Stimulated activated CD4-positive, alpha-beta T cell treated with anti-CD3 and anti-CD28 coated beads, TNF-alpha, amount 100 ng/mL, for 24 hours (primary cell): Measurements from ENCODE around the gene HNRNPM.

Source experiments
- DNase-seq, 3 experiments: peaks; one replicate each; pipeline ENCODE4 v3.0.0-alpha.2; 2020; ENCODE audit warnings: low read depth in 3 of 3

Gene HNRNPM

DNA sequence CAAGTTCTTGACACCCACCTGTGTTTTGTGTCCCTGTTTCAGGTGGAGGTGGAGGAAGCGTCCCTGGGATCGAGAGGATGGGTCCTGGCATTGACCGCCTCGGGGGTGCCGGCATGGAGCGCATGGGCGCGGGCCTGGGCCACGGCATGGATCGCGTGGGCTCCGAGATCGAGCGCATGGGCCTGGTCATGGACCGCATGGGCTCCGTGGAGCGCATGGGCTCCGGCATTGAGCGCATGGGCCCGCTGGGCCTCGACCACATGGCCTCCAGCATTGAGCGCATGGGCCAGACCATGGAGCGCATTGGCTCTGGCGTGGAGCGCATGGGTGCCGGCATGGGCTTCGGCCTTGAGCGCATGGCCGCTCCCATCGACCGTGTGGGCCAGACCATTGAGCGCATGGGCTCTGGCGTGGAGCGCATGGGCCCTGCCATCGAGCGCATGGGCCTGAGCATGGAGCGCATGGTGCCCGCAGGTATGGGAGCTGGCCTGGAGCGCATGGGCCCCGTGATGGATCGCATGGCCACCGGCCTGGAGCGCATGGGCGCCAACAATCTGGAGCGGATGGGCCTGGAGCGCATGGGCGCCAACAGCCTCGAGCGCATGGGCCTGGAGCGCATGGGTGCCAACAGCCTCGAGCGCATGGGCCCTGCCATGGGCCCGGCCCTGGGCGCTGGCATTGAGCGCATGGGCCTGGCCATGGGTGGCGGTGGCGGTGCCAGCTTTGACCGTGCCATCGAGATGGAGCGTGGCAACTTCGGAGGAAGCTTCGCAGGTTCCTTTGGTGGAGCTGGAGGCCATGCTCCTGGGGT is 41.0 kb downstream of the HNRNPM start:
- no peak for DNase-seq

GRCh38 chr19:8486661-8487136 is 41.9 kb downstream of the HNRNPM start:
- no peak for DNase-seq

- DNase-seq = peak in 2 of 3 experiments; percentile 21 to 42
These were observed 42.5 kb downstream of the HNRNPM start for GRCh38 chr19:8487137-8487851.

GRCh38 chr19:8488365-8488764 is 43.6 kb downstream of the HNRNPM start:
- no peak for DNase-seq

GRCh38 chr19:8489561-8490394 is 45.0 kb downstream of the HNRNPM start:
- no peak for DNase-seq

GRCh38 chr19:8490395-8490760 is 45.6 kb downstream of the HNRNPM start:
- no peak for DNase-seq

GRCh38 chr19:8490873-8491272 is 46.1 kb downstream of the HNRNPM start:
- no peak for DNase-seq

GRCh38 chr19:8491574-8491973 is 46.8 kb downstream of the HNRNPM start:
- no peak for DNase-seq

DNA sequence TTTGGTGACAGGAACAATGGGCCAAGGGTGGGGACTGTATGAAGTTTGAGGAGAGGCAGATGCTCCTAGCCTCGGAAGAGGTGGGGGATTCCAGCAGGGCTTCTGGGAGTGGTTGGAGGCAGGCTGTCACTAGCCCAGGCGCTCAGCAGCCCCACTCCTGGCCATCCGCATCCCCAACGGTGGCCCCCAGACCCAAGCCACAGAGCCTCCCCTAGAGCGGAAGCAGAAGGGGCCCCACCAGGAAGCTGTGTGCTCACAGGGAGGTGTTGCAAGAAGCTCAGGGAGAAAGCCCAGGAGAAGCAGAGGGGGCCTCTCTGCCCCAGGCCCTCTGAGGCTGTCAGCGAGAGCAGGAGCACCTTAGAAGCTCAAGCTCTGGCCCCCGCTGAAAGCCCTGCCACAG is 49.4 kb downstream of the HNRNPM start:
- no peak for DNase-seq

GRCh38 chr19:8498295-8498694 is 53.5 kb downstream of the HNRNPM start:
- DNase-seq = no peak

DNA sequence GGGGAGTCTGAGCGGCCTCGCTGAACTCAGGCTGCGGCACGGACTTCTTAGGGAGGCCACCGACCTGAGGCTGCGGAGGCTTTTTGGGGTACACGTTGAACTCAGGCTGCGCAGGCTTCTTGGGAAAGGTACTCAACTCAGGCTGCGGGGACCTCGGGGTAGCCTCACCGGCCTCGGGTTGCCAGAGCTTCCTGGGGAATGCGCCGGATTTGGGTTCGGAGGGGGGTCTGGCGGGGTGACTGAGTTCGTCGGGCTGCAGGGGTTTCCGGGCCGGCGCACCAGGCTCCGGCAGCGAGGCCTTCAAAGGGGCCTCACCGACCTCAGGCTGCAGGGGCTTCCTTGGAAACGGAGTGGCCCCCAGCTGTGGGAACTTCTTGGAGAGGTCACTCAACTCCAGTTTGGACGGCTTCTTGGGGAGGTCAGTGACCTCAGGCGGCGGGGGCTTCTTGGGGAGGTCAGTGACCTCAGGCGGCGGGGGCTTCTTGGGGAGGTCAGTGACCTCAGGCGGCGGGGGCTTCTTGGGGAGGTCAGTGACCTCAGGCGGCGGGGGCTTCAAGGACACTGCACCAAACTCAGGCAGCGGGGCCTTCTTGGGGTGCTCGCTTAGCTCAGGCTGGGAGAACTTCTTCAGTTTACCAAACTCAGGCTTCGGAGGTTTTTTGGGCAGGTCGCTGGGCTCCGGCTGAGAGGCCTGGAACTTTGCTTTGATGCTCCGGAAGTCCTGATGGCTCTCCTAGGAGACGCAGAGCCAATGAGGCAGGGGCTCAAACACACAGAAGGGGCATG is 54.5 kb downstream of the HNRNPM start:
- DNase-seq = no peak

DNA sequence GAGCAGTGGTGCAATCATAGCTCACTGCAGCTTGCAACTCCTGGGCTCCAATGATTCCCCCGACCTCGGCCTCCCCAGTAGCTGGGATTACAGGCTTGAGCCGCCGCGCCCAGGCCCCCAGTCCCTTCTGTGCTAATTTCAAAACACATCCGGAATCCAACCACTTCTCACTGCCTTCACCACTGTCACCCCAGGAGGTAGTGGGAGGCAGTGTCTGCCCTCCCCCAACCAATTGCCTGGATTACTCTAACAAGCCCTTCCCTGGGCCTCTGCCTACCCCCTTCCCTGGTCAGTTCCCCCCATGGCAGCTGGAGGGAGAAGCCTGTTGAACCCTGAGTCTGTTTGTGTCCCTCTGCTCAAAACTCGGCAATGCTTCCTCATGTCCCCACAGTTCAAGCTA is 55.4 kb downstream of the HNRNPM start:
- DNase-seq = no peak

DNA sequence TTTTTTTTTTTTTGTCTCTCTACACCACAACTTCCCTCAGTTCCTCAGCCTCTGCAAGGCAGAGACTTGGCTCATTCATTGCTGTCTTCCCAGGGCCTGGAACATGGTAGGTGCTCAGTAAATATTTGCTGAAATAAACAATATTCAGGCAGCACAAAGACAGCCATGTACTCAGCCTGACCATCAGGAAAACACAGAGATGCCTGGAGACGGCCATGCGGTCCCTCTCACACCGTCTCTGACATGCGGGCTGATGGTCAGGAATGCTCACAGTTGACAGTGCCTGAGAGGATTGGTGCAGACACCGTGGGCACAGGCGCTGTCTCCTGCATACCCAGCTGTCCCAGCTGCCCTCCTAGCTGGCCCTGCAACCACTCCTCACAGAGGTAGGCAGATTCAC is 56.7 kb downstream of the HNRNPM start:
- DNase-seq = no peak

- no peak for DNase-seq
These were observed 57.2 kb downstream of the HNRNPM start for GRCh38 chr19:8501981-8502380.

DNA sequence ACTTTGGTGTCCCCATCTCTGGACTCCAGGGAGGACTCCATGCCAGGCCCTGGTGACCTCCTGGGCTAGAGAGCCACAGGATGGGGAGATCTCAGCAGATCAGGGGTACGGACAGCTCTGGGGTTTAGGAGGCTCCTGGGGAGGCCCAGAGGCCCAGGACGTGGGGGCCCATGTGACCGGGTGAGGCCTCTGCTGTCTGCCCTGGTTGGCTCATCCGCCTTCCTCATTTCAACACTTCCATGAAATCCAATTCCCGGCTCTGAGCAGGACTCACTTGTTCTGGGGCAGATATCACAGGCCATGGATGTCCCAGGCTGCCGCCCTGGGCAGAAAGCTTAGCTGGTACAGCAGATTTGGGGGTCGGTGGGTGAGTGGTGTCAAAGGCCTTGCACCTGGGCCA is 58.7 kb downstream of the HNRNPM start:
- DNase-seq = no peak

- no peak for DNase-seq
These were observed 59.4 kb downstream of the HNRNPM start for GRCh38 chr19:8504171-8504570.

DNA sequence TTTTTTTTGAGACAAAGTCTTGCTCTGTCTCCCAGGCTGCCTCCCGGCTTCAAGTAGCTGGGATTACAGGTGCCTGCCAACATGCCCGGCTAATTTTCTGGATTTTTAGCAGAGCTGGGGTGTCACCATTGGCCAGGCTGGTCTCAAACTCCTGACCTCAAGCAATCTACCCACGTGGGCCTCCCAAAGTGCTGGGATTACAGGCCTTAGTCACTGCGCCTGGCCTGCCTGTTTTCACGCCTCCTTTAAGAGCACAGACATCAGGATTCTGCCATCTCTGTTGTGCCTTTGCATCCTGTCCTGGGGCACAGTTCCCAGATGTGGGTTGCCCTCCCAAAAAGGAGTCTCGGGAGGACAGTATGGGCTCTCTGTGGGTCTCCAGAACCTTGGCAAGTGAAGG is 60.1 kb downstream of the HNRNPM start:
- DNase-seq = no peak

DNA sequence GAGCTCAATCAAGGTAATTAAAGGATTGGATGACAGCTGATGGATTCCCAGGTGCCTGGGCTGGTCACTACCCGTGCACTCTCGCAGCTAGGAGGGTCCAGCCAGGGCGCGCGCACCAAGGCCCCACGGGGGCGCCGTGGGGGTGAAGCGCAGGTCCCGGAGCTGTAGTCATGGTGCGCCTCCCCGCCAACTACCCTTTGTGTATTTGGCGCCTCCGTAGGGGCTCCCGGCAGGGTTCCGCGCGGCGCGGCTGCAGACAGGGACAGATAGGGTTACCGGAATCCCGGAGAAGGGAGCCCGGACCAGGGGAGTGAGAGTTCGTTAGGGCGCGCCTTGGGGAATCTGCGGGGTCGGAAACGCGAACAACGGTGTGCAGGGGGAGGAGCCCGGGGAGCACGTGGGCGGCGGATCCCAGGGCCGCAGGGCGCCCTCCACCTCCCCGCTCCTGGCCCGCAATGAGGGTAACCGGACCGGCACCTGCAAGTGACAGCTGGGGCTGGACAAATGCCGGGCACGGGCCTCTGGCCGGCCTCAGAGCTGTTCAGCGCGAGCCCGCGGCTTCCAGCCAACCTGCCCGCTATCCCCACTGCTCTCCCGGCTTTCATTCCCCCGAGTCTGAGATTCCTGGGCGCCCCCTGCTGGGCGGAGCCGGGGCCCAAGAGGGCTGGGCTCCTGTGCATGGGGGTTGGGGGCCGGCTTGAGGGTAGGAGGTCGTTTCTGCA is 61.1 kb downstream of the HNRNPM start:
- DNase-seq = peak; percentile 45 to 74 (median 58)

- DNase-seq = no peak
These were observed 61.7 kb downstream of the HNRNPM start for GRCh38 chr19:8506402-8506957.

DNA sequence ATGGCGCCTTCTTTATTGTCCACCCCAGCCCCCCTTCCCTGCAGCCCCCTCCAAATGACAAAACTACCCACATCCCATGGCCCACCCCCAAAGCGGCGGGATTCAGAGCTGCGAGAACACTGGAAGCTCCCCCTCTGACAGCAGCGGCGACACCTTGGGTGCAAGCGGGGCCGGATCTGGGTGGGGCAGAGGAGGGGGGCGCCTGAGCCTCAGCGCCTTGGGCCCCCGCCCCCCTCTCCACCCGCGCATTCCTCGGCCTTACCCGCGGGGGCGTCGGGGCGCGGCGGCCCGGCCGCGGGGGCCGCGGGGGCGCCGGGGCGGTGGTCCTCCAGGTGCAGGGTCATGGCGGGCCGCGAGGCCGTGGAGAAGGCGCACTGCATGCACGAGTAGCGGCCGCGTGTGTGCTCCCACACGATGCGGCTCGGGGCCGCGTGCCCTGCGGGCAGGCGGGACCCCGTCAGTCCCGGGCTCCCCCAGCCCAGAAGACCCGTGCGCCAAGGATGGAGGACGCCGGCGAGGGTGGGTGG is 65.9 kb downstream of the HNRNPM start:
- DNase-seq = no peak
